Psoas muscle (tissue), 8 donors: Measurements from ENCODE around the gene ULBP2. TPM values are rescaled to one million over a fixed set of nuclear protein-coding genes. Genes with fewer than 3 reads are reported as not detected.
"Not testable (repeated sequence)": the region's sequence is repeated elsewhere in the genome, so short reads cannot be mapped to it uniquely, and the experiment has no call there.

Experiments
- ATAC-seq, 4 donors: fragments of 200-7000 bp; cut with Tn5 transposase; one replicate each; pipeline ENCODE4 v1.9.1; 2020; ENCODE audit warnings: moderate library complexity in 3 of 4, mild to moderate bottlenecking in 2 of 4
- DNase-seq, 2 donors: peaks; one replicate each; pipeline ENCODE4 v3.0.0-alpha.2; 2020
- H3K27ac ChIP-seq: fragments of 200-600 bp; one replicate; pipeline ENCODE4 v1.8.0; 2022
- H3K27me3 ChIP-seq, 3 donors: fragments of 200-600 bp in 1 of 3; one replicate each; pipeline versions ENCODE4 v1.6.1 to v1.8.0; 2013 to 2022; ENCODE audit warnings: low read length in 2 of 3, mild to moderate bottlenecking in 2 of 3, moderate library complexity in 1 of 3; ENCODE audit not compliant: insufficient read depth in 3 of 3
- H3K36me3 ChIP-seq, 2 donors: fragments of 200-600 bp in 1 of 2; one replicate each; pipeline versions ENCODE4 v1.6.1 to v1.8.0; 2013 to 2022; ENCODE audit warnings: low read depth in 1 of 2, mild to moderate bottlenecking in 1 of 2, moderate library complexity in 1 of 2; ENCODE audit not compliant: insufficient read depth in 1 of 2
- H3K4me1 ChIP-seq: fragments of 200-600 bp; one replicate; pipeline ENCODE4 v1.8.0; 2022
- H3K4me3 ChIP-seq: fragments of 200-600 bp; one replicate; pipeline ENCODE4 v1.8.0; 2022; ENCODE audit warnings: mild to moderate bottlenecking
- H3K9me3 ChIP-seq: fragments of 200-600 bp; one replicate; pipeline ENCODE4 v1.8.0; 2022
- WGBS, 3 donors: extraction: QIAGEN DNeasy Blood & Tissue Kit; methylation state at CpG; one replicate each; pipeline versions ENCODE4 v1.1.6 to v1.1.7; 2013; 5-methylcytosine and 5-hydroxymethylcytosine counted together
- intact Hi-C, 2 donors: fragments of 100-400 bp; cut with DNase I; formaldehyde crosslinking; loops; one replicate each; pipeline versions ENCODE4 v1.11.0 to v1.14.2; 2022
- polyA plus RNA-seq, 3 donors: library from polyadenylated mRNA; stranded (reverse); fragments of 200-250 nt; gene quantifications; one replicate each; pipeline ENCODE4 v1.2.3, GENCODE V29; 2013
- total RNA-seq, 4 donors: library from RNA; stranded (reverse); fragmentation: NEBNext Ultra II Directional in 2 of 4; extraction: Animal tissue kit (Norgen Biotek cat#: 25700) in 2 of 4; gene quantifications; one replicate each; pipeline versions ENCODE4 v1.2.1 to v1.2.4, GENCODE V29; 2021 to 2023
- TF ChIP-seq, protein P1 (sequence below): fragments of 200-600 bp; IDR thresholded peaks from one replicate; pipeline ENCODE4 v1.8.0; 2022; ENCODE audit warnings: antibody characterized with exemption
- donor health status: healthy with polysubstance abuse.
- donor health status: DM: no; HTN: no; CAD: no; lungs with moderate emphysema.
- donor health status: Bipolar disorder and iron deficiency.
- donor health status: healthy.
- donor health status: DM: yes; HTN: yes; CAD: no.
- donor health status: DM: no; HTN: no; CAD: no.
- donor health status: DM: no; HTN: no; CAD: no.
- donor health status: DM: yes; HTN: yes; CAD: no.

Gene ULBP2
- total and polyA plus RNA-seq, 7 donors = 0.17 to 0.81 (median 0.64) TPM; not detected in 1

DNA sequence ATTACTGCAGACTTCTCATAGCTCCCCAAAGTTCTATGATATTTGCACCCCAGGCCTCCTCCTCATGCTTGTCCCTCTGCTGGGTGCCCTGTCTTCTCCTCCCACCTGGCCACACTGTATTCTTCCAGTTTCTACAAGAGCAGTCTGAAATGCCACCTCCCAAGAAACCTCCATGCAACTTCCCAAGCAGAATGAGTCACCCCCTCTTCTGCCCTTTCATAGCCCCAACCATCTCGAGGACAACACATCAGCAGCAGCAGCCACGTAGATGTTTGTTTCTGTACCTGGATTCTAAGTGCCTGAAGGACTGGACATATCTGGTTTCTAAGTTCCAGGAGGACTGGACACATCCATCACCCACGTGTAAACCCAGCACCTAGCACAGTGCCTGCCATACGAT lies 6.6 kb upstream of the ULBP2 start:
- Histone ChIP-seq H3K36me3 (no peaks in the 10 kb centered on the region), H3K27me3 (peaks cover 7 to 66% (median 27%) of the 10 kb centered on the region in 3 donors), H3K4me1 (no peaks in the 10 kb centered on the region), H3K4me3 (no peak overlapping the region), H3K9me3 (no peaks in the 10 kb centered on the region), H3K27ac (no peak overlapping the region)
- ATAC-seq (no peak), DNase-seq (no peak)
- WGBS, 3 donors = 50 to 80% (median 71%) methylated on average over 4 of the region's 4 CpGs
- TF ChIP-seq, protein P1, sequence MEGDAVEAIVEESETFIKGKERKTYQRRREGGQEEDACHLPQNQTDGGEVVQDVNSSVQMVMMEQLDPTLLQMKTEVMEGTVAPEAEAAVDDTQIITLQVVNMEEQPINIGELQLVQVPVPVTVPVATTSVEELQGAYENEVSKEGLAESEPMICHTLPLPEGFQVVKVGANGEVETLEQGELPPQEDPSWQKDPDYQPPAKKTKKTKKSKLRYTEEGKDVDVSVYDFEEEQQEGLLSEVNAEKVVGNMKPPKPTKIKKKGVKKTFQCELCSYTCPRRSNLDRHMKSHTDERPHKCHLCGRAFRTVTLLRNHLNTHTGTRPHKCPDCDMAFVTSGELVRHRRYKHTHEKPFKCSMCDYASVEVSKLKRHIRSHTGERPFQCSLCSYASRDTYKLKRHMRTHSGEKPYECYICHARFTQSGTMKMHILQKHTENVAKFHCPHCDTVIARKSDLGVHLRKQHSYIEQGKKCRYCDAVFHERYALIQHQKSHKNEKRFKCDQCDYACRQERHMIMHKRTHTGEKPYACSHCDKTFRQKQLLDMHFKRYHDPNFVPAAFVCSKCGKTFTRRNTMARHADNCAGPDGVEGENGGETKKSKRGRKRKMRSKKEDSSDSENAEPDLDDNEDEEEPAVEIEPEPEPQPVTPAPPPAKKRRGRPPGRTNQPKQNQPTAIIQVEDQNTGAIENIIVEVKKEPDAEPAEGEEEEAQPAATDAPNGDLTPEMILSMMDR = no peak
- intact Hi-C loops = loop anchor here (2.0 to 5.0 kb wide), 2 partner anchors 82 to 467 kb away; no protein-coding TSS in a partner anchor

DNA sequence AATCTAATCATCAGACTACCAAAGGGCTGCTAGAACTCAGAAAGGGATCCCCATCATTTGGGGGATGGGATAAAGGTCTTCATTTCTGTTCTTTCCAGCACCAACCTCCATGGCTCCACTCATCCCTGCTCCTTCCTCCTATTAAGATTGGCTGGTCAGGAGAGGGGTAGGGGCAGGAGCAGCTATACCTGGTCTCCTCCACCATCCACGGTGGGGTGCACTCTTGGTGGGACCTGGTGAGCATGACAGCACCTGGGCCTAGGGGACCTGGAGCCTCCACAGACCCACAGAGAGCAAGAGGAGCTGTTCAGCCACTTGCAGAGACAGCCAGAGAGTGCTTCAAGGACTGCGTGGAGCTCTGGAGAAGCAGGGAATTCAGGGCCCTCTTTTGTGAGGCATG lies 6.1 kb upstream of the ULBP2 start:
- Histone ChIP-seq H3K9me3 (no peaks in the 10 kb centered on the region), H3K4me1 (no peaks in the 10 kb centered on the region), H3K36me3 (no peaks in the 10 kb centered on the region), H3K27ac (no peak overlapping the region), H3K4me3 (no peak overlapping the region), H3K27me3 (peaks cover 7 to 68% (median 30%) of the 10 kb centered on the region in 3 donors)
- no peak for DNase-seq
- 64 to 78% (median 67%) methylated on average over 2 of the region's 2 CpGs for WGBS, 3 donors
- intact Hi-C loops = loop anchor here (2.0 to 5.0 kb wide), 2 partner anchors 81 to 467 kb away; no protein-coding TSS in a partner anchor
- ATAC-seq = no peak
- TF ChIP-seq, protein P1 = no peak

DNA sequence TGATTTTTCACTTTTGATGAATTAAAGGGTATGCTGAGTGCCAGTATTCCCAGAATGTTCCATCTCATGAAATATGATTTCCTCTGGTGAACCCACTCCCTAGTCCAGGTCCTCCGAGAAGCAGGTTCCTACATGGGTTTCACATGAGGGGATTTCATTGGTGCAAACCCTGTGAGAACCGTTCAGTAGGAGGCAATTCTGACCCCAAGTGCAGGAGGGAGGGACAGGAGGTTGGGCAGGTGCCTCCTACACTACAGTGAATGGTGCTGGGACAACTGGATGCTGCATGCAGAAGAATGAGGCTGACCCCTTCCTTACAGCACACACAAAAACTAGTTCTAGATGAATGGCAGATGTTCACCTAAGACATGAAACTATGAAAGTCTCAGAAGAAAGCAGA lies 5.1 kb upstream of the ULBP2 start:
- WGBS, 3 donors = 43 to 63% (median 52%) methylated on average over 2 of the region's 2 CpGs
- Histone ChIP-seq H3K27me3 (peaks cover 5 to 74% (median 32%) of the 10 kb centered on the region in 3 donors), H3K4me3 (no peak overlapping the region), H3K36me3 (no peaks in the 10 kb centered on the region), H3K27ac (no peak overlapping the region), H3K4me1 (no peaks in the 10 kb centered on the region), H3K9me3 (no peaks in the 10 kb centered on the region)
- TF ChIP-seq, protein P1 = no peak
- intact Hi-C loops = loop anchor here in 1 of 2 donors (5.0 kb wide), 1 partner anchor 466 kb away; no protein-coding TSS in a partner anchor
- ATAC-seq (no peak), DNase-seq (no peak)

DNA sequence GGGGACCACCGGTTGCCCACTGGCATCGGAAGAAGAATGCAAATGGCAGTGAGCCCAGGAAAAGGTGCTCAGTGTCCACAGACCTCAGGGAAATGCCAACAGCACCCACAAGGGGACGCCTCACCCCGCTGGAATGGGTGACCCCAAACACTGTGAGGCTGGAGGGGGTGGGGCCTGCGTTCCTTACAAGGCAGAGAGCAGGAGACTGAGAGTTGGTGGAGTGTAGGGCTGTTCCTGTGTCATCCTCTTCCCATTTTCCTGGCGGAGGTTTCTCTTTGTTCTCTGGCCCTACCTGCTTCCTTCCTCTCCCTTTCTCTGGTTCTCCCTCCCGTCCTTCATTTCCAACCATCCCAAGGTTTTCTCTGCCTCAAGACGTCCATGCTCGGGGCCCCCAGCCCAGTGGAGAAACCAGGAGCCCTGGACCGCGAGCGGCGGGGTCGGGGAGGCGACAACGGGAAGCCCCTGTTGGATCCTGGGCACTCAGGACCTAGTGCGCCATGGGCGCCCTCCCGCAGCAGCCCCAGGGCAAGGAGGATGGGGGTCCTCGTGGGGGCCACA lies 3.7 kb upstream of the ULBP2 start:
- H3K36me3 ChIP-seq, DNase-seq, H3K27ac ChIP-seq, ATAC-seq, H3K9me3 ChIP-seq, H3K4me1 ChIP-seq: not testable (repeated sequence)
- Histone ChIP-seq H3K27me3 (peaks cover 5 to 72% (median 34%) of the 10 kb centered on the region in 3 donors), H3K4me3 (peak overlapping the region; percentile 66)
- WGBS, 3 donors = 2 to 4% (median 3%) methylated on average over 15 of the region's 20 CpGs
- intact Hi-C loops = loop anchor here in 1 of 2 donors (5.0 kb wide), 1 partner anchor 464 kb away; no protein-coding TSS in a partner anchor

DNA sequence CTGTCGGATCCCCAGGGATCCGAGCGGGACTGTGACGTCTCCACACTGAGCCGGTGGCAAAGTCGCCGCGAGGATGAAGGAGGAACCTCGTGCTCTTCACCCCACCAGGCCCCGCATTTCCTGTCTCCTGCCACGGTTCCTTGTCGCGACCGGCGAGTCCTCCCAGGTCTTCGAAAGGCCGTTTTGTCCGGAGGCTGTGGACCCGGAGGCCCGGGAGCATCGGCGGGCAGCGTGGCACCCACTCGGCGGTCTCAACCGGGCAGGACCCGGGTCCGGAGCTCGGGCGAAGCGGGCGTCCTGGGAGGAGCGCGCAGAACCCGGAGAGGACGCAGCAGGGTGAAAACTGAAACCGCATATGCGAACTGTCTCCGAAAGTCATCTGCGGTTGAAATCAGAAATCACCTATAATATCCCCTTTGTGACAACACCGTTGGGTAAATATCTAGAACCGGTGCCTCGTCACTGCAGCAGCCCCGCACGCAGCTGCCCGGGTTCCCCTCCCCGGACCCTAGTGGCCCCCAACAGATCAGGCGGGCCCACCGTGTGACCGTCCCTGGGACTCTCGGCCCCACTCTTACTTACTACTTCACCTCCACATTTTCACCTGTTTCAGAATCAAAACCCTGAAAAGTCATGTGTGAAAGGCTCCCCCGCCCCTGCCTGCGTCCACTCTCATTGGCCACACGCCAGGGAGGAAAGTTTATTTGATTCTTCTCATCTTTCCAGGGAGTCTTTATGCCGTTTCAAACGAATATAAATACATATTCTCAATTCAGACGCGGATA lies 3.1 kb upstream of the ULBP2 start:
- intact Hi-C loops = loop anchor here in 1 of 2 donors (5.0 kb wide), 1 partner anchor 464 kb away; no protein-coding TSS in a partner anchor
- no peak overlapping the region for H3K27ac ChIP-seq
- H3K4me1 ChIP-seq = no peaks in the 10 kb centered on the region
- no peaks in the 10 kb centered on the region for H3K9me3 ChIP-seq
- TF ChIP-seq, protein P1 = no peak
- peak overlapping the region; percentile 66 for H3K4me3 ChIP-seq
- 1 to 2% (median 1%) methylated on average over 57 to 58 of the region's 58 CpGs for WGBS, 3 donors
- no peak for ATAC-seq
- H3K27me3 ChIP-seq = peaks cover 5 to 67% (median 33%) of the 10 kb centered on the region in 3 donors
- H3K36me3 ChIP-seq = no peaks in the 10 kb centered on the region
- no peak for DNase-seq
